BLaER1 (cell line): ENCODE measurements around the gene MYMX.
A peak's percentile ranks its signal among the peaks of the same experiment; 100 is the strongest.

Source experiments
- H3K27ac ChIP-seq: shearing (Covaris generic); formaldehyde crosslinking; 2 replicates; pipeline ENCODE4 v1.8.1; 2022
- H3K27me3 ChIP-seq: shearing (Covaris generic); formaldehyde crosslinking; 2 replicates; pipeline ENCODE4 v1.8.1; 2022
- H3K36me3 ChIP-seq: shearing (Covaris generic); formaldehyde crosslinking; 2 replicates; pipeline ENCODE4 v1.8.1; 2022
- H3K4me1 ChIP-seq: shearing (Covaris generic); formaldehyde crosslinking; 2 replicates; pipeline ENCODE4 v1.8.1; 2022
- H3K4me2 ChIP-seq: shearing (Covaris generic); formaldehyde crosslinking; 2 replicates; pipeline ENCODE4 v1.8.1; 2022
- H3K4me3 ChIP-seq: shearing (Covaris generic); formaldehyde crosslinking; 2 replicates; pipeline ENCODE4 v1.8.1; 2022
- H3K9ac ChIP-seq: shearing (Covaris generic); formaldehyde crosslinking; 2 replicates; pipeline ENCODE4 v1.8.1; 2022
- H3K9me3 ChIP-seq: shearing (Covaris generic); formaldehyde crosslinking; 2 replicates; pipeline ENCODE4 v1.8.1; 2022
- H4K20me1 ChIP-seq: shearing (Covaris generic); formaldehyde crosslinking; 2 replicates; pipeline ENCODE4 v1.8.1; 2022
- Cebpa-rat ChIP-seq: shearing (Covaris generic); IDR thresholded peaks from 2 replicates; pipeline ENCODE4 v1.8.1; 2022

MYMX gene

GRCh38 chr6:44216677-44217331 is at the start of gene MYMX:
Gene MYMX, plus strand, starts transcription at chr6:44216926. Its CDS starts 546 bp downstream, at chr6:44217472.
- H3K4me1 ChIP-seq: peaks cover 49% of the 10 kb centered on the region
- H4K20me1 ChIP-seq: no peaks in the 10 kb centered on the region
- TF ChIP-seq Cebpa-rat: no peak
- no peak within 1 kb of the TSS for H3K27ac ChIP-seq
- no peak within 1 kb of the TSS for H3K9ac ChIP-seq
- H3K4me2 ChIP-seq: peak within 1 kb of the TSS; percentile 52
- H3K27me3 ChIP-seq: no peaks in the 10 kb centered on the region
- no peaks in the 10 kb centered on the region for H3K9me3 ChIP-seq
- H3K36me3 ChIP-seq: no peaks in the 10 kb centered on the region
- no peak within 1 kb of the TSS for H3K4me3 ChIP-seq

- no peak for TF ChIP-seq Cebpa-rat
- Histone ChIP-seq H3K4me1 (peaks cover 59% of the 10 kb centered on the region), H3K27ac (no peak overlapping the region), H3K4me2 (peak overlapping the region; percentile 84; the same call in 1 of the 2 replicates), H3K9me3 (no peaks in the 10 kb centered on the region), H4K20me1 (no peaks in the 10 kb centered on the region), H3K27me3 (no peaks in the 10 kb centered on the region), H3K36me3 (no peaks in the 10 kb centered on the region), H3K4me3 (no peak overlapping the region), H3K9ac (no peak overlapping the region)
Measured at GRCh38 chr6:44167567-44167966, 49.2 kb upstream of the MYMX start.

- Histone ChIP-seq H3K27ac (no peak overlapping the region), H3K36me3 (no peaks in the 10 kb centered on the region), H3K4me2 (no peak overlapping the region), H4K20me1 (no peaks in the 10 kb centered on the region), H3K9ac (no peak overlapping the region), H3K4me1 (peaks cover 52% of the 10 kb centered on the region), H3K27me3 (no peaks in the 10 kb centered on the region), H3K4me3 (no peak overlapping the region), H3K9me3 (no peaks in the 10 kb centered on the region)
- no peak for TF ChIP-seq Cebpa-rat
Measured at GRCh38 chr6:44169154-44169553, 47.6 kb upstream of the MYMX start.

GRCh38 chr6:44169886-44170570 is 46.7 kb upstream of the MYMX start:
- Histone ChIP-seq H3K36me3 (no peaks in the 10 kb centered on the region), H3K4me3 (no peak overlapping the region), H3K4me1 (peaks cover 52% of the 10 kb centered on the region), H3K27ac (no peak overlapping the region), H3K4me2 (no peak overlapping the region), H3K27me3 (no peaks in the 10 kb centered on the region), H4K20me1 (no peaks in the 10 kb centered on the region), H3K9me3 (no peaks in the 10 kb centered on the region), H3K9ac (no peak overlapping the region)
- TF ChIP-seq Cebpa-rat: no peak

GRCh38 chr6:44171899-44172546 is 44.7 kb upstream of the MYMX start:
- Histone ChIP-seq H3K4me1 (peaks cover 52% of the 10 kb centered on the region), H3K4me3 (no peak overlapping the region), H3K36me3 (no peaks in the 10 kb centered on the region), H3K27me3 (no peaks in the 10 kb centered on the region), H3K4me2 (no peak overlapping the region), H3K27ac (no peak overlapping the region), H3K9ac (no peak overlapping the region), H4K20me1 (no peaks in the 10 kb centered on the region; the same call in 1 of the 2 replicates), H3K9me3 (no peaks in the 10 kb centered on the region)
- no peak for TF ChIP-seq Cebpa-rat

GRCh38 chr6:44172731-44173500 is 43.8 kb upstream of the MYMX start:
- Histone ChIP-seq H3K9me3 (no peaks in the 10 kb centered on the region), H3K27me3 (no peaks in the 10 kb centered on the region), H3K9ac (no peak overlapping the region), H3K4me3 (no peak overlapping the region), H3K27ac (no peak overlapping the region), H3K36me3 (no peaks in the 10 kb centered on the region), H3K4me2 (peak overlapping the region; percentile 45), H4K20me1 (no peaks in the 10 kb centered on the region; the same call in 1 of the 2 replicates), H3K4me1 (peaks cover 52% of the 10 kb centered on the region)
- TF ChIP-seq Cebpa-rat: no peak

- peak overlapping the region; percentile 59 for H3K4me3 ChIP-seq
Measured at GRCh38 chr6:44176130-44176761, 40.5 kb upstream of the MYMX start.

GRCh38 chr6:44176762-44177509 is 39.8 kb upstream of the MYMX start:
- H3K4me2 ChIP-seq: peak overlapping the region; percentile 89
- no peaks in the 10 kb centered on the region; the same call in 1 of the 2 replicates for H4K20me1 ChIP-seq
- TF ChIP-seq Cebpa-rat: no peak
- H3K9ac ChIP-seq: 0 out of 2 replicates have a peak overlapping the region, but pooled peaks have one; percentile 20
- peak overlapping the region; percentile 59 for H3K4me3 ChIP-seq
- H3K27me3 ChIP-seq: no peaks in the 10 kb centered on the region
- H3K9me3 ChIP-seq: no peaks in the 10 kb centered on the region
- H3K27ac ChIP-seq: no peak overlapping the region; the same call in 1 of the 2 replicates
- no peaks in the 10 kb centered on the region for H3K36me3 ChIP-seq
- H3K4me1 ChIP-seq: peaks cover 55% of the 10 kb centered on the region

More at GRCh38 chr6:44176130-44176761, 40.5 kb upstream of the MYMX start:
- H3K36me3 ChIP-seq: no peaks in the 10 kb centered on the region
- H3K9me3 ChIP-seq: no peaks in the 10 kb centered on the region
- peak overlapping the region; percentile 89 for H3K4me2 ChIP-seq
- H4K20me1 ChIP-seq: no peaks in the 10 kb centered on the region; the same call in 1 of the 2 replicates
- no peaks in the 10 kb centered on the region for H3K27me3 ChIP-seq
- H3K27ac ChIP-seq: no peak overlapping the region; the same call in 1 of the 2 replicates
- H3K4me1 ChIP-seq: peaks cover 55% of the 10 kb centered on the region
- TF ChIP-seq Cebpa-rat: no peak
- peak overlapping the region; percentile 4; the same call in 1 of the 2 replicates for H3K9ac ChIP-seq
